EH (cell line): ENCODE results near the gene SHCBP1L.
A peak's percentile ranks its signal among the peaks of the same experiment; 100 is the strongest.
"Not testable (repeated sequence)": the region's sequence is repeated elsewhere in the genome, so short reads cannot be mapped to it uniquely, and the experiment has no call there.

ENCODE experiments used
- DNase-seq: peaks from one replicate; pipeline ENCODE4 v3.0.0-alpha.2; 2015; ENCODE audit warnings: low read depth

SHCBP1L gene

GRCh38 chr1:182965096-182965495 is 12.1 kb upstream of the SHCBP1L start:
- DNase-seq = no peak

GRCh38 chr1:182962554-182963115 is 9.7 kb upstream of the SHCBP1L start:
- peak; percentile 93 for DNase-seq

- DNase-seq = no peak
Measured at GRCh38 chr1:182960046-182960445, 7.1 kb upstream of the SHCBP1L start.

GRCh38 chr1:182957902-182958395 is 5.0 kb upstream of the SHCBP1L start:
- no peak for DNase-seq

GRCh38 chr1:182956708-182957365 is 3.9 kb upstream of the SHCBP1L start:
- no peak for DNase-seq

- peak; percentile 98 for DNase-seq
Measured at GRCh38 chr1:182955596-182956588, 2.9 kb upstream of the SHCBP1L start.

- DNase-seq = no peak
Measured at GRCh38 chr1:182953826-182954225, 860 bp upstream of the SHCBP1L start.

- DNase-seq = not testable (repeated sequence)
Measured at GRCh38 chr1:182943336-182943735, 9.6 kb downstream of the SHCBP1L start.

- not testable (repeated sequence) for DNase-seq
Measured at GRCh38 chr1:182942145-182942544, 10.8 kb downstream of the SHCBP1L start.

GRCh38 chr1:182939413-182939812 is 13.6 kb downstream of the SHCBP1L start:
- DNase-seq = no peak

- no peak for DNase-seq
Measured at GRCh38 chr1:182935716-182936115, 17.2 kb downstream of the SHCBP1L start.

GRCh38 chr1:182930985-182931384 is 22.0 kb downstream of the SHCBP1L start:
- no peak for DNase-seq

GRCh38 chr1:182927693-182928433 is 25.1 kb downstream of the SHCBP1L start:
- DNase-seq = no peak

GRCh38 chr1:182925661-182926060 is 27.3 kb downstream of the SHCBP1L start:
- DNase-seq = no peak

GRCh38 chr1:182917378-182917777 is 35.6 kb downstream of the SHCBP1L start:
- no peak for DNase-seq

- no peak for DNase-seq
Measured at GRCh38 chr1:182913401-182913800, 39.6 kb downstream of the SHCBP1L start.

- DNase-seq = no peak
Measured at GRCh38 chr1:182910143-182910542, 42.8 kb downstream of the SHCBP1L start.

GRCh38 chr1:182909578-182909977 is 43.4 kb downstream of the SHCBP1L start:
- DNase-seq = no peak

GRCh38 chr1:182905321-182905720 is 47.6 kb downstream of the SHCBP1L start:
- DNase-seq = no peak

- not testable (repeated sequence) for DNase-seq
Measured at GRCh38 chr1:182901946-182902345, 51.0 kb downstream of the SHCBP1L start.

GRCh38 chr1:182897696-182898095 is 55.3 kb downstream of the SHCBP1L start:
- no peak for DNase-seq
